ENCODE measurements around the gene JKAMP. TPM values are rescaled to one million over a fixed set of nuclear protein-coding genes. Genes with fewer than 3 reads are reported as not detected.

JKAMP gene
- total RNA-seq, 2 experiments from 2014 or later, result 21.1 to 24.9 TPM

- H2AFZ ChIP-seq (ENCODE audit: low read length), result no peak overlapping the region
- H3K27ac ChIP-seq (ENCODE audit: low read depth, low read length, poor library complexity, severe bottlenecking), result no peak overlapping the region
- H3K9me3 ChIP-seq (ENCODE audit: low read length), result no peaks in the 10 kb centered on the region; the same call in 1 of the 2 replicates
- TF ChIP-seq EZH2phosphoT487 (IDR thresholded peaks at IDR 0.05; ENCODE audit: borderline replicate concordance, low read depth, low read length), result no peak
- TF ChIP-seq CTCF (conservative IDR thresholded peaks at IDR 0.05; ENCODE audit: low read length), result no peak
- POLR2A ChIA-PET, result interaction anchor here (0.6 to 1.7 kb wide), 4 partner anchors 16 to 29 kb away, joined by 3 to 5 read pairs (median 3); partner anchors contain the start of genes JKAMP and L3HYPDH
- H3K9me2 ChIP-seq (ENCODE audit: insufficient read depth, low read length), result no peaks in the 10 kb centered on the region
- intact Hi-C loops (cut with micrococcal nuclease; ENCODE audit: unreplicated experiment), result no loop called here
- no peaks in the 10 kb centered on the region for H4K20me1 ChIP-seq (ENCODE audit: insufficient read depth, low read length)
- no TSS peak for BruUV-seq (replicated peaks)
- DNase-seq (ENCODE audit: low spot score), result no peak
- H3K36me3 ChIP-seq (ENCODE audit: insufficient read depth, low read length), result peaks cover 49% of the 10 kb centered on the region
- H3K4me1 ChIP-seq (ENCODE audit: insufficient read depth, low read length, poor library complexity, severe bottlenecking), result no peaks in the 10 kb centered on the region
- no peak overlapping the region for H3K4me3 ChIP-seq (ENCODE audit: low read depth, low read length, poor library complexity, severe bottlenecking)
- no peaks in the 10 kb centered on the region for H3K79me2 ChIP-seq (ENCODE audit: insufficient read depth, low read depth, low read length)
- H3K4me2 ChIP-seq (ENCODE audit: low read length), result no peak overlapping the region
- CTCF ChIA-PET (ENCODE audit: unreplicated experiment), result no interaction called here
These were observed 28.9 kb upstream of the JKAMP start for GRCh38 chr14:59455411-59455810.

DNA sequence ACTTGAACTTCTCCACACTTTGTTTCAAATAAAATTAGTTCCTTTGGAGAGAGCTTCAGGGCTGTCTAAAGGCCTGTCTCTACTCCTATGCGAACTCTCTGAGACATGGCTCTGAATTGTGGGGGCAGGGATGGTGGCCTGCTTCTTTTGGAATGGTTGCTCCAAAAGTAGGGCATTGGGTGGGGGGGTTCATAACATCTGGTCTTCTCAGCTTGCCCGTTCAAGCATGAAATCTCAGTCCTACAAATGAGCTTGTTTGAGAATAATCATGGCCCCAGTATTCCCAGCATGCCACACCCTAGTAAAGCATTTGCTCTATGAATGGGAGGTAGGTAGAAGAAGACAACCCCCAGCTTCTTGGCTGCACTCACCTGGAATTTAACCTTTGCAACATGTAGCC is 25.8 kb upstream of the JKAMP start:
- no peak overlapping the region for H2AFZ ChIP-seq (ENCODE audit: low read length)
- DNase-seq (ENCODE audit: low spot score), result no peak
- no peak overlapping the region for H3K4me3 ChIP-seq (ENCODE audit: low read depth, low read length, poor library complexity, severe bottlenecking)
- TF ChIP-seq CTCF (conservative IDR thresholded peaks at IDR 0.05; ENCODE audit: low read length) (no peak), EZH2phosphoT487 (IDR thresholded peaks at IDR 0.05; ENCODE audit: borderline replicate concordance, low read depth, low read length) (no peak)
- CTCF ChIA-PET (ENCODE audit: unreplicated experiment), result no interaction called here
- POLR2A ChIA-PET, result interaction anchor here (1.0 to 1.2 kb wide), 3 partner anchors 12 to 313 kb away, joined by 3 to 4 read pairs (median 3); no protein-coding TSS in a partner anchor
- H3K9me3 ChIP-seq (ENCODE audit: low read length), result no peaks in the 10 kb centered on the region; the same call in 1 of the 2 replicates
- intact Hi-C loops (cut with micrococcal nuclease; ENCODE audit: unreplicated experiment), result no loop called here
- no TSS peak for BruUV-seq (replicated peaks)
- no peaks in the 10 kb centered on the region for H3K79me2 ChIP-seq (ENCODE audit: insufficient read depth, low read depth, low read length)
- no peak overlapping the region for H3K27ac ChIP-seq (ENCODE audit: low read depth, low read length, poor library complexity, severe bottlenecking)
- no peaks in the 10 kb centered on the region for H3K4me1 ChIP-seq (ENCODE audit: insufficient read depth, low read length, poor library complexity, severe bottlenecking)
- no peak overlapping the region for H3K4me2 ChIP-seq (ENCODE audit: low read length)
- peaks cover 62% of the 10 kb centered on the region for H3K36me3 ChIP-seq (ENCODE audit: insufficient read depth, low read length)
- no peaks in the 10 kb centered on the region for H3K9me2 ChIP-seq (ENCODE audit: insufficient read depth, low read length)
- H4K20me1 ChIP-seq (ENCODE audit: insufficient read depth, low read length), result no peaks in the 10 kb centered on the region

DNA sequence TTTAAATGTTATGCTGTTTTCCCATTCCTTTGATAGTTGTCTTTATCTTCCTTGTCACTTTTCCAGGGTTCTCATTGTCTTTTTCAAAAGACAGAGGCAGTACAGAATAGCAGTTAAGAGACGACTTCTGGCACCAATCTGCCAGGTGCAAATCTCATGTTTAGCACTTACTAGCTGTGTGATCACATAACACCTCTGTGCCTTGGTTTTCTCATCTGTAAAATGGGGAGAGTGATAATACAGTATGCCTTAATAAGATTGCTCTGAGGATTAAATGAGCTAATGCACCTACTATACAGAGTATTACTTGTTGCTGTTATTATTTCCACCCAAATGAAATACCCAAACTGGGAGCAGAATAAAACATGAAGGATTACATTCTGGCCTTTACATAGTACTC is 23.9 kb upstream of the JKAMP start:
- Histone ChIP-seq H3K36me3 (ENCODE audit: insufficient read depth, low read length) (peaks cover 70% of the 10 kb centered on the region), H3K4me3 (ENCODE audit: low read depth, low read length, poor library complexity, severe bottlenecking) (no peak overlapping the region), H3K4me1 (ENCODE audit: insufficient read depth, low read length, poor library complexity, severe bottlenecking) (peaks cover 3% of the 10 kb centered on the region), H3K27ac (ENCODE audit: low read depth, low read length, poor library complexity, severe bottlenecking) (no peak overlapping the region), H3K79me2 (ENCODE audit: insufficient read depth, low read depth, low read length) (no peaks in the 10 kb centered on the region), H2AFZ (ENCODE audit: low read length) (no peak overlapping the region), H3K9me3 (ENCODE audit: low read length) (no peaks in the 10 kb centered on the region; the same call in 1 of the 2 replicates), H3K4me2 (ENCODE audit: low read length) (no peak overlapping the region), H4K20me1 (ENCODE audit: insufficient read depth, low read length) (no peaks in the 10 kb centered on the region), H3K9me2 (ENCODE audit: insufficient read depth, low read length) (no peaks in the 10 kb centered on the region)
- DNase-seq (ENCODE audit: low spot score), result no peak
- no peak for TF ChIP-seq EZH2phosphoT487 (IDR thresholded peaks at IDR 0.05; ENCODE audit: borderline replicate concordance, low read depth, low read length)
- BruUV-seq (replicated peaks), result no TSS peak
- POLR2A ChIA-PET, result interaction anchor here (0.9 to 1.1 kb wide), 2 partner anchors 9 to 16 kb away, joined by 3 read pairs; no protein-coding TSS in a partner anchor
- CTCF ChIA-PET (ENCODE audit: unreplicated experiment), result no interaction called here
- intact Hi-C loops (cut with micrococcal nuclease; ENCODE audit: unreplicated experiment), result no loop called here

All from OCI-LY7 (cell line).